Cerebellar nuclear complex (tissue), 1 donor: ENCODE results near the gene CRP.
"Not testable (repeated sequence)": the region's sequence is repeated elsewhere in the genome, so short reads cannot be mapped to it uniquely, and the experiment has no call there.

Source experiments
- DNase-seq, 2 experiments: peaks; one replicate each; lab custom pipeline; 2025; lab: John Stamatoyannopoulos, UW

Gene CRP

GRCh38 chr1:159699653-159700052 lies 14.7 kb downstream of the CRP start:
- no peak for DNase-seq

DNA sequence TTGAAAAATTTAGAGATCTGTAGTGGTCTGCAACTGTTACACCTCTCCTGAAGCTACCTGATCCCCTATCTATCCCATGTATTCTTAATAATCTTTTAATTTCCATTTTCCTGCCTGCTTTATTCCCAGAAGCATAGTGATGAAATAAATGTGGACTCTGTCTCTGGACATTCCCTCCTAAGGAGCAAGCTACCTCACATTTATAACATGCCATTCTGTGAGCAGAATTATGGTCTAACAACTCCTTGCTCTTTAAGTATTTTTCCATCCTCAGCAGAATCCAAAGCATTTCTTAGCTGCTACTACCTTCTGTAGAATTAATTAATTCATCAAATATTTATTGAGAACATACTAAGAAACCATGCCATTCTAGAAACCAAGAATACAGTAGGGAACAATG lies 15.1 kb downstream of the CRP start:
- DNase-seq, result no peak

GRCh38 chr1:159687511-159687910 lies 26.9 kb downstream of the CRP start:
- no peak for DNase-seq

GRCh38 chr1:159686599-159687299 lies 27.6 kb downstream of the CRP start:
- DNase-seq, result no peak

- DNase-seq, result no peak
Measured at GRCh38 chr1:159678939-159679338, 35.5 kb downstream of the CRP start.

DNA sequence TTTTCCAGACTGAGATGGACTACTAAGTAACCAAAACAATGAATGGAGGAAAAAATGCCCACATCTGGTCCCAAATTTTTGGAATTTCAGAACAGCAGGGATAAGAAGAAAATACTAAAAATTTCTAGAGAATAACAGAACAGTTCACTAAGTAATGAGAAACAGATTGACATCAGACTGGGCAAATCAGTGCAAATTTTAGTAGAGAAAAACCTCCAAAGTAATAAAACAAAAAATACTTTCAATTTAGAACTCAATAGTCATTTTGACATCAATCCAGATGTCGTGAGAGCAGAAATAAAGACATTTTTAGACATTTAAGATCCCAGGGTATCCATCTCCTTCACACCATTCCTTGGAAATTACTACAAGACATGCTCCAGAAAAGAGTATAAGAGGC lies 39.3 kb downstream of the CRP start:
- DNase-seq, result no peak

GRCh38 chr1:159672390-159672789 lies 42.0 kb downstream of the CRP start:
- DNase-seq, result not testable (repeated sequence)

DNA sequence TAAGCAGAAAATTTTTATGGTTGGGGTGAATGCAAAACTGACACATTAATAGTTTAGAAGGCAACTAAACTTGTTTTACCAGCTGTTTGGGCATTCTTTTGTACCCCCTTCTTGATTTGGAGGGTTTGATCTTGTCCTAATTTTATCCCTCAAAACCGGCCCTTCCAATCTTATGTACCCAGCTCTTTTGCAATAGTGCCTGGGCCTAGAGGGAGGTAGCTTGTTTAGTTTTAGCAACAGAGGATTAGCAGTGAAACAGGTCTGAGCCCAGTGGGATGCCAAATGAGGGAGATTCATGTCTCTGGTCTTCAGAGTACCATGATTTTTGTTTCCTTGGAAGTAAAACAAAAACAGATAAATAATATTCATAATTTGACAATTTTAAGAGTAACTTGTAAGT lies 45.1 kb downstream of the CRP start:
- no peak for DNase-seq

DNA sequence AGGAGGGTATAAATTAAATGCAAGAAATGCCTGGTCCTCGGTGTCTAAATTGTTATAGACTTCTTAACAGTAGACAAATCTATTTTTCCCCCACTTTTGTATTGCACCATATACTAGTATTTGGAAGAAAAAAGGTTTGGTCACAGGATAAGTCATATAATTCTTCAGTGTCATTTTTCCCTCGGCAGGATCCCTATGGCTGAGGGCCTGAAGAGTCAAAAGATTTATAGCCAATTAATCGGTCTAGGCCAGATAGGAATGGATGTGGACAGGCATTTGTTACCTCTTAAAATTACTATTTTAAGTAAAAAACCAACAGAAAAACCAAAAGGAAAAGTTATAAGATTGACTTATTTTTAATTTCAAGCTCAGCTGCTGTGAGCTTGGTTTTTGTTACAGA lies 45.6 kb downstream of the CRP start:
- DNase-seq, result no peak

- no peak for DNase-seq
Measured at GRCh38 chr1:159664247-159664646, 50.1 kb downstream of the CRP start.

GRCh38 chr1:159663552-159663951 lies 50.8 kb downstream of the CRP start:
- DNase-seq, result no peak
